ENCODE data around the gene CAND1. TPM values are rescaled to one million over a fixed set of nuclear protein-coding genes. Genes with fewer than 3 reads are reported as not detected.

CAND1 gene
- total RNA-seq, 1 donor from 2014 or later = 284 TPM

- Histone ChIP-seq H3K27ac (no peak overlapping the region), H3K9me3 (ENCODE audit: low read depth) (no peaks in the 10 kb centered on the region), H4K20me1 (ENCODE audit: low read depth) (no peaks in the 10 kb centered on the region), H3K36me3 (no peaks in the 10 kb centered on the region), H3K79me2 (ENCODE audit: low read depth) (no peaks in the 10 kb centered on the region), H2AFZ (replicated peaks) (no peak overlapping the region), H3F3A (ENCODE audit: low read depth) (peaks cover 2% of the 10 kb centered on the region), H3K4me3 (no peak overlapping the region), H3K4me2 (no peak overlapping the region), H3K27me3 (no peaks in the 10 kb centered on the region), H3K9ac (no peak overlapping the region), H3K4me1 (peaks cover 12% of the 10 kb centered on the region)
- no peak overlapping the region for H3K4me3 Mint-ChIP-seq
- no peak overlapping the region for H3K27ac Mint-ChIP-seq
- no peaks in the 10 kb centered on the region for H3K36me3 Mint-ChIP-seq
- no peaks in the 10 kb centered on the region for H3K27me3 Mint-ChIP-seq (ENCODE audit: insufficient read depth, low read depth)
- H3K9me3 Mint-ChIP-seq = no peaks in the 10 kb centered on the region
- H3K4me1 Mint-ChIP-seq = peaks cover 8% of the 10 kb centered on the region
- TF ChIP-seq EZH2phosphoT487 (IDR thresholded peaks at IDR 0.05) (no peak), CTCF (IDR thresholded peaks at IDR 0.05) (no peak), EZH2 (IDR thresholded peaks at IDR 0.05) (no peak)
- no peak for DNase-seq (ENCODE audit: low spot score)
Measured at GRCh38 chr12:67241482-67241881, 27.7 kb upstream of the CAND1 start.

GRCh38 chr12:67243260-67243659 lies 25.9 kb upstream of the CAND1 start:
- no peak overlapping the region for H2AFZ ChIP-seq (replicated peaks)
- no peaks in the 10 kb centered on the region for H3K36me3 Mint-ChIP-seq
- no peak for TF ChIP-seq EZH2phosphoT487 (IDR thresholded peaks at IDR 0.05)
- TF ChIP-seq EZH2 (IDR thresholded peaks at IDR 0.05) = no peak
- no peak for TF ChIP-seq CTCF (IDR thresholded peaks at IDR 0.05)

GRCh38 chr12:67245571-67245970 lies 23.6 kb upstream of the CAND1 start:
- H3K4me3 ChIP-seq = no peak overlapping the region
- no peak overlapping the region for H3K4me2 ChIP-seq
- no peaks in the 10 kb centered on the region for H4K20me1 ChIP-seq (ENCODE audit: low read depth)
- H3K27me3 Mint-ChIP-seq (ENCODE audit: insufficient read depth, low read depth) = no peaks in the 10 kb centered on the region
- H3K27ac Mint-ChIP-seq = no peak overlapping the region
- no peaks in the 10 kb centered on the region for H3K79me2 ChIP-seq (ENCODE audit: low read depth)
- TF ChIP-seq EZH2 (IDR thresholded peaks at IDR 0.05) (no peak), CTCF (IDR thresholded peaks at IDR 0.05) (no peak), EZH2phosphoT487 (IDR thresholded peaks at IDR 0.05) (no peak)
- H2AFZ ChIP-seq (replicated peaks) = no peak overlapping the region
- no peaks in the 10 kb centered on the region for H3K36me3 ChIP-seq
- no peaks in the 10 kb centered on the region for H3K9me3 Mint-ChIP-seq
- DNase-seq (ENCODE audit: low spot score) = no peak
- H3K36me3 Mint-ChIP-seq = no peaks in the 10 kb centered on the region
- no peaks in the 10 kb centered on the region for H3K4me1 ChIP-seq
- H3K9ac ChIP-seq = no peak overlapping the region
- H3F3A ChIP-seq (ENCODE audit: low read depth) = no peaks in the 10 kb centered on the region
- no peak overlapping the region for H3K4me3 Mint-ChIP-seq
- H3K27ac ChIP-seq = no peak overlapping the region
- no peaks in the 10 kb centered on the region for H3K27me3 ChIP-seq
- H3K9me3 ChIP-seq (ENCODE audit: low read depth) = no peaks in the 10 kb centered on the region
- H3K4me1 Mint-ChIP-seq = no peaks in the 10 kb centered on the region

More at GRCh38 chr12:67243260-67243659, 25.9 kb upstream of the CAND1 start:
- Mint-ChIP-seq H3K4me1 (no peaks in the 10 kb centered on the region), H3K4me3 (no peak overlapping the region), H3K9me3 (no peaks in the 10 kb centered on the region), H3K27me3 (ENCODE audit: insufficient read depth, low read depth) (no peaks in the 10 kb centered on the region), H3K27ac (no peak overlapping the region)
- Histone ChIP-seq H3K79me2 (ENCODE audit: low read depth) (no peaks in the 10 kb centered on the region), H3K4me3 (no peak overlapping the region), H4K20me1 (ENCODE audit: low read depth) (no peaks in the 10 kb centered on the region), H3K4me1 (no peaks in the 10 kb centered on the region), H3K27ac (no peak overlapping the region), H3K9ac (no peak overlapping the region), H3K36me3 (no peaks in the 10 kb centered on the region), H3F3A (ENCODE audit: low read depth) (no peaks in the 10 kb centered on the region), H3K9me3 (ENCODE audit: low read depth) (no peaks in the 10 kb centered on the region), H3K4me2 (no peak overlapping the region), H3K27me3 (no peaks in the 10 kb centered on the region)
- DNase-seq (ENCODE audit: low spot score) = no peak
